ENCODE data around the gene IFITM1.

Gene IFITM1

GRCh38 chr11:282630-283360 is 31.0 kb upstream of the IFITM1 start:
- no peak for DNase-seq

- no peak for DNase-seq
Measured at GRCh38 chr11:283405-284104, 30.3 kb upstream of the IFITM1 start.

- DNase-seq, result no peak
Measured at GRCh38 chr11:284105-285020, 29.5 kb upstream of the IFITM1 start.

- DNase-seq, result no peak
Measured at GRCh38 chr11:285021-285893, 28.6 kb upstream of the IFITM1 start.

GRCh38 chr11:285894-286220 is 28.0 kb upstream of the IFITM1 start:
- DNase-seq, result no peak

- peak; percentile 83 for DNase-seq
Measured at GRCh38 chr11:286977-287820, 26.6 kb upstream of the IFITM1 start.

- DNase-seq, result peak; percentile 71
Measured at GRCh38 chr11:287821-288477, 25.9 kb upstream of the IFITM1 start.

- DNase-seq, result no peak
Measured at GRCh38 chr11:288478-289397, 25.1 kb upstream of the IFITM1 start, which contains the start of gene PGGHG. PGGHG (plus strand) TSS chr11:289126; CDS start chr11:289817, 691 bp downstream.

GRCh38 chr11:289398-289711 is 24.5 kb upstream of the IFITM1 start:
- peak; percentile 48 for DNase-seq

- DNase-seq, result no peak
Measured at GRCh38 chr11:289712-290620, 23.9 kb upstream of the IFITM1 start.

- no peak for DNase-seq
Measured at GRCh38 chr11:290621-291231, 23.1 kb upstream of the IFITM1 start.

GRCh38 chr11:291281-292210 is 22.3 kb upstream of the IFITM1 start:
- DNase-seq, result no peak

- DNase-seq, result no peak
Measured at GRCh38 chr11:292211-293121, 21.4 kb upstream of the IFITM1 start.

- no peak for DNase-seq
Measured at GRCh38 chr11:293271-293851, 20.5 kb upstream of the IFITM1 start.

GRCh38 chr11:293852-294661 is 19.8 kb upstream of the IFITM1 start:
- DNase-seq, result no peak
